Activated CD4-positive, CD25-positive, alpha-beta regulatory T cell treated with anti-CD3 and anti-CD28 coated beads, Interleukin-2, amount 50 U/mL, for 72 hours (primary cell): ENCODE data around the gene FOXK1.

ENCODE experiments used
- DNase-seq: peaks from one replicate; pipeline ENCODE4 v3.0.0; 2021

Gene FOXK1

DNA sequence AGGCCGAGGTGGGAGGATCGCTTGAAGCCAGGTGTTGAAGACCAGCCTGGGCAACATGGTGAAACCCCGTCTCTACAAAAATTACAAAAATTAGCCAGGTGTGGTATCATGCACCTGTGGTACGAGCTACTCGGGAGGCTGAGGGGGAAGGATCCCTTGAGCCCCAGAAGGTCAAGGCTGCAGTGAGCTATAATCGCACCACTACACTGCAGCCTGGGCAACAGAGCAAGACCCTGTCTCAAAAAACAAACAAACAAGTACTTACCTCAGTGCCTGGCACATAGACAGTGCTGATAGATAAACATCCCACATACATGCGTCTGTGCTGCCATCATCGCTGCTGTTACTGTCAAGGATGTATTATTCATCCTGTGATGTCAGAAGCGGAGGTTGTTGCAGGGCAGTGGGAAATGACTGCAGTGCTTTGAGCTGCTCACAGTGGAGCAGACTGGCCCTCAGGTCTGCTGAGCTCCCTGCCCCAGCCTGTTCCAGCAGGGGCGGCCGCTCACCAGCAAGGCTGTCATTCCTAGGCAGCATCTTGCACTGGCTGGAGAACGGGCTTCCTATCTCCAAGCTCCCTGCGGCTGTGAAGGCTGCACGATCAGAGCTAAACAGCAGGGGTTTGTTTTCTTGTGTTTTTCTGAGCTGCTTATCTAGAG lies 18.6 kb downstream of the FOXK1 start:
- DNase-seq = no peak

DNA sequence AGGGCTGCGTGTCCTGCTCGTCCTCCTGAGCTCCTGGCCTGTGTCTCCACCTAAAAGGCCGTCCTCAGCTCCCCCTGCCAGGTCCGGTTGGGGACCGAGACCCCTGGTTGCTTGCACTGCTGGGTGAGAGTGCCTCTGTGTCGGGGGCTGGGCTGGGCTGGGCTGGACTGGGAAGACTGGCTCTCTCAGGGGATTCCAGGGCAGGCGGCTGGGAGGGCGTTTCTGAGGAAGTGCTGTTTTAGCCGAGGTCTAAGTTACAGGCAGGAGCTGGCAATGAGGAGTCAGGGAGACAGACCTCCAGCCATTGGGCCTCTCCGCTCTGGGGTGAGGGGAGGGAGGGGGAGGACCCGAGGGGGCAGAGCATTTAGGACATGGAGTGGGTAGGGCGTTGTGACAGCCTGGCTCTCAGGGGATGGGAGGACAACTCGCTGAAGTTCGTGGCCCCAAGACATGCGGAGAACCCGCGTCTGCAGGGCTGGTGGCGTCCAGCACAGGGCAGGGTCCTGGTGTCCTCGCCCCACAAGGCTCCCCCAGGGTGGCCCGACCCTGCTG lies 20.9 kb downstream of the FOXK1 start:
- DNase-seq = no peak

DNA sequence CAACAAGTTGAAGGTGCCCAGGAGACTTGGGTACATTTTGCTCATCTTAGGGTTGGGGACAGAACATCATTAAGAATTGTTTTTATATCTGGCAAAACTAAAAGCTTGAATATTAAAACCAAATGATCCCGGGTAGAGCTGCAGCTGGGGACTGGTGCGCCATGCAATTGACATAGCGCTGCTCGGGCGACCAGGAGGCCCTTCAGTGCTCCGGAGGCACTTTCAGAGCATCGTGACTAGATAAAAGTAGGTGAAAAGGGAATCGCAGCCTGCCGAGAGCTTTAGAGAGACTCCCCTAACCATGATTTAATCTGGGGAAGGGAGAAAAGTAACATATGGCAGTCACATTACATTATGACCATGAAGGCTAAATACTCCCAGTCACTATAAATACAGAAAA lies 21.4 kb downstream of the FOXK1 start:
- no peak for DNase-seq

DNA sequence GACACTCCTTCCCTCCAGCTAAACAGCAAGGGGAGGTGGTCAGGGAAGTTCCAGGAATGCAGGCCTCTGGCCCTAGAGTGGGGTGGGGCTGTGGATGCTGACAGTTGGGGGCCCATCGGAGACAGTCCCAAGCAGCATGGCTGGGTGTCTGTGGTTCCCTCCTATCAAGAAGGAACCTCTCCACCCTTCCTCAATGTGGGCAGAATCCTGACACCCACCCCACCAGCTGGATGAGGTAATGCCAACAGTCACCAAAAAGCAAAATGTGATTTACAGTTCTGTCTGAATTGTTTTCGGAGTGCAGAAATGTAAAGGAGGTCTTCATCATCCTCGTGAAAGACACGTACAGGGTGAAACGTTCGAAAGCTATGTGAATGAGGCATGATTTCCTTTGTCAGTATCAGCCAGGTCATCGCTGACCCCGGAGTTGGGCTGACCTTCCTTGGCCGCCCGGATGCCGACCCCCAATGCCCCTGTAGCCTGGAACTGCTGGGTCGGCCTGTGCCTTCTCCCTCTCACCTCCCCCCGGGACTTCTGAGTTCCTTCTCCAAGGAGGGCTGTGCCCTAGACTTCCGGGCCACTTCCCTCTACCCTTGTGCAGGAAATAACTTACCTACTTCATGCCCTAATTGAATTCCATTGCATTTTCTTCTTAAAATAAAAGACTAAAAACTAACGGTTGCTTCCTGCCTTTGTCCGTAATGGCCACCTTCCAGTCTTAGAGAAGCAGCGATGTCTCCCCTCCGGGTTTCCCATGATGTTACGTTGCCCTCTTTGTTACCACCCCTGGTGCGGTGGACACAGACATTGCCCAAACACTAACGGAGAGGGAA lies 24.5 kb downstream of the FOXK1 start:
- no peak for DNase-seq

DNA sequence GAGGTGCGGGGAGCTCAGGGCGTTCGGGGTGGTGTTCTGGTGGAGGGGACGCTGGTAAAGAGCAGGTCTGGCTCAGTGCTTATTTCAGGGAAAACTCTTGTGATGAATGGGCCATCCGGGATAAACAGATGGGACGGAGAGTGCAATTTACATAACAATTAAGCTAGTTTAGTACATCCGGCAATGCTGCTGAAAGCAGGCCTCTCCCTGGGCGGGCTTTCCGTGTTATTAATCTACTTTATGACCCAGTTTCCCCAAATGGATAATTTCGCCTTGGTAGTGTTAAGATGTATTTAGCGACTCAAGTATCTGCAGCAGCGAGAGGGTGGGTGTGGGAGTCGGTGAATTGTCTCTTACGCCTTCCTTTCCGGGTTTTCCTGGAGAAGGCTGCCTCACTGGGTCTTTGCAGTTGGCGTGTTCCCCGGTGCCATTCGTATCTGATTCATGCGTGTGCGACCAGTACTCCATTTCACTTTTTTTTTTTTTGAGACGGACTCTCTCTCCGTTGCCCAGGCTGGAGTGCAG lies 25.2 kb downstream of the FOXK1 start:
- DNase-seq = no peak

DNA sequence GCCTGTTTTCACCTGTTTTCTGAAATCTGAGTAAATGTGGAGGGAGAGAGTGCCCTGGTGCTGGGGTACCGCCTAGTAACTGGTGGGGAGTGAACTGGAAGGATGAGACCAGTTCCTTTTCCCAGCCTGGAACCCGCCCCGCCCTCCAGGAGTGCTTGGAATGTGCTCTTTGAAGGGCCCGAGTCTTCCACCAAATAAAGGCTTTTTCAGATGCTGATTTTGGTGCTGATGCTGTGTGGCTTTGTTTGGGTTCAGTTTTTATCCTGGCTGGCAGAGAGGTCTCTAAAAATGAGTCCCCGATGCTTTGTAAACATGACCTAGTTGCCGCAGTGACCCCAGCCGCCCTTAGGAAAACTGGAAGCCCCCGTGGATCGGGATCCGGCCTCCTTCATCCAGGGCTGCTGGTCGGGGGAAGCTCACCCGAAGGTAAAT lies 25.9 kb downstream of the FOXK1 start:
- no peak for DNase-seq

DNA sequence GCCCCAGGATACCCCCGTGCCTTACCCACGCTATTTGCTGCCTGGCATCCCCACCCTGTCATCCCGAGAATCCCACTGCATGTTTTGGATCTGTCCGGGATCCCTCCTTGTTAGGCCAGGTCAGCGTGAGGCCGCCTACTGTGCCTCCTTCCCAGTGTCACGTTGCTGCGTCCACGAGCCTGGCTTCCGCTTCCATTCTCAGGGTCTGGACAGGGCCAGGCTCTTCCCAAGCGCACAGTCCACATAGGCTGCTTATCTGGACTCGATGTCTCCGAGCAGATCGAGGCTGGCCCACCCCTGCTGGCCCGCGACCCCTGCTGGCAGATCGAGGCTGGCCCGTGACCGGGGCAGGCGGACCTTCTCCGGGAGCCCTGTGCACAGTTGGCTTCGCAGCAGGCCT lies 27.1 kb downstream of the FOXK1 start:
- DNase-seq = no peak

DNA sequence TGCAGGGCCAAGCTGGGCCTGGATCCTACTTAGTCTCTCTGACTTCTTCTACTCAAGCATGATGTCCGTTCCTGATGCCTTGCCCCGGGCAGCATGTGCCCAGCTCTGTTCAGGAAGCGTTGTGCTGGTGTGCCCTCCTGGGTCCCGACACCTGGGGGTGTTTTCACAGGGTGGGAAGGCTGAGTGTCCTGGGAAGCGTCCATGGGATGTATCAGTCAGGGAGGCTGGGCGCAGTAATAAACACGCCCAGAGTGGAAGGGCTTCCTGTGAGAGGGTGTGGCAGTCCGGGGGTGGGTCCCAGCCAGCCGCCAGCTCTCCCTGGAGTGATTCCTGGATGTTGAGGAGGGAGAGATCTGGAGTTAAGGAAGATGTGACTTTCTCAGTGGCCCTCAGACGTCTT lies 29.0 kb downstream of the FOXK1 start:
- no peak for DNase-seq

DNA sequence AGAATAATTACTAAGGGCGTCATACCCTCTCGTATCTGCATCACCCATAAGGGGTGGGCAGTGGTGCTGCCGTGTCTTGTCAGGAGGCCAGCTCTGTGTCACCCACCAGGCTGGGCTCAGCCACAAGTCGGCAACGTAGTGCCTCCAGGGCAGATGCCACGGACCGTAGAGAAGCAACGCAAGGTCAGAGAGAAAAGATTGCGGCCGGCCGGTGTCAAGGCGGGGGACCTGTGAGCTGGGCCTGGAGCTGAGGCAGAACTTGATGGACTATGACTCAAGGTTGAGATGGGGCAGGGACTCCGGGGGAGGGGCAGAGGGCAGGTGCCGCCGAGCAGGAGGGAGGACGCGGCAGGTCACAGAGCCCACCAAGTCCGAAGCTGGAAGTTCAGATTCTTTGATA lies 29.5 kb downstream of the FOXK1 start:
- no peak for DNase-seq

DNA sequence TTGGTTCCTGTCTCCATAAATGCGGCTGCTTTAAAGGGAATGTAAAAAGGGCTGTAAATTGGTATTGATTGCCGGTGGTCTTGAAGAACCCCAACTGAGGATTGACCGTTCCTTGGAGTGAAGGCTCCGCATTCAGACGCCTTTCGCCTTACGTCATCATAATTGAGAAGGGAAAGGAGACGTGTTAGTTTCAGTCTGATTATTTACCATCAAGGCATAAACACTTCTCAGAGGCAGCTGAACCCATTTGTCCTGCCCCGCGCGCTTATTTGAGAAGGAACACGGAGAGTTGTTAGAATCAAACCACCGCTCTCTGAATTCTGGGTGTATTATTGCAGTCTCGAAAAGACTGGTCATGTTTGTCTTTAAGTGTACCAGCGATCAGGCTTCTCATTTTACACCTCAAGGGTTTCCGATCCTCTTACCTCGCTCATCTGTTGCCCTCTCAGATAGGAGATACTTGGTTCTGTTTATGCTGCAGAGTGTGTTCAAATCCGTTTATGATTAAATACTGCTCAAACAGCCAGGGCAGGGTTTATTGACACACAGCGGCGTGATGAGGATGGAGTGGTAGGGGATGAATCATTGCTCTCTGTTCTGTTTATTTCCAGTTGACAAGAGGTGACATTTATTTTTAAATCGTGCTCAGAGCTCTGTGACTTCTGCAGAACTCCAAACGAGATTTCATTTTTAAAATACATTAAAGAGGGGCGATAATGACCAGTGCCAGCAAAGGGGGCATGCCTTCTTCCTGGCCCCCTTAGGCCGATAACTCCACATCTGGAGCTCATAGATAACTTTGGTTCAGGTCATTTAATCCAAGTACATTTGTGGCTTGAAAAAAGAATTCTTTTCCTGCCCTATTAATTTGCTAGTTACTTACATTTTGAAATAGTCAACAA lies 30.4 kb downstream of the FOXK1 start:
- no peak for DNase-seq

DNA sequence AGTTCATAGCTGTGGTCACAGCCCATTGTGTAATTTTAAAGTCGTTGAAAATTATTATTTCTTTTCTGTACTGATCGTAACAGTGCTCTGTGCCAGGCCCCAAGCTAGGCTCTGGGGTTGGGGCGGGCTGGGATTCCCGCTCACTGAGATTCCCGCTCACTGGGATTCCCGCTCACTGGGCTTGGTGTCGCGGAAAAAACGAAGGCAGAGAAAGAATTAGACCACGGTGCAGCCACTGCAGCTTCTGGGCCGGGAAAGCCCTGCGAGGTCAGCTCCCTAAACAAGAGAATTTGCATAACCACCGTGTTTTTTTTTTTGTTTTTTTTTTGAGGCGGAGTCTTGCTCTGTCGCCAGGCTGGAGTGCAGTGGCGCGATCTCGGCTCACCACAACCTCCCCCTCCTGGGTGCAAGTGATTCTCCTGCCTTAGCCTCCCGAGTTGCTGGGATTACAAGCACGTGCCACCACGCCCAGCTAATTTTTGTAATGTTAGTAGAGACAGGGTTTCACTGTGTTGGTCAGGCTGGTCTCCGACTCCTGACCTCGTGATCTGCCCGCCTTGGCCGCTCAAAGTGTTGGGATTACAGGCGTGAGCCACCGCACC lies 31.2 kb downstream of the FOXK1 start:
- no peak for DNase-seq

DNA sequence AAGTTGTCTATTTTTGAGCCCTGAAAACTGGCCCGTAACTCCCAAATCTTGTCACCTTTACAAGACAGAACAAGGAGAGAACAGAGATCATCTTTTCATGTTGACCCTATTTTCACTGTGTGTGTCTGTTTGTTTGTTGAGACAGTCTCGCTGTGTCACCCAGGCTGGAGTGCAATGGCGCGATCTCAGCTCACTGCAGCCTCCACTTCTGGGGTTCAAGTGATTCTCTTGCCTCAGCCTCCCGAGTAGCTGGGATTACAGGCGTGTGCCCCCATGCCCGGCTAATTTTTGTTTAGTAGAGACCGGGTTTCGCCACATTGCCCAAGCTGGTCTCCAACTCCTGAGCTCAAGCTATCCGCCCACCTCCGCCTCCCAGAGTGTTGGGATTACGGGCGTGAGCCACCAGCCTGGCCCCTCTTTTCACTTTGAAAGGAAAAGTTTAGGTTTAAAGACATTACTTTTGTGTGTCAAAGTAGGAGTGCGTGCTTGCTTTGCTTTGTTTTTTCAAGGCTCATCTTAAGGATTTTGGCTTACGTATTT lies 32.1 kb downstream of the FOXK1 start:
- no peak for DNase-seq

DNA sequence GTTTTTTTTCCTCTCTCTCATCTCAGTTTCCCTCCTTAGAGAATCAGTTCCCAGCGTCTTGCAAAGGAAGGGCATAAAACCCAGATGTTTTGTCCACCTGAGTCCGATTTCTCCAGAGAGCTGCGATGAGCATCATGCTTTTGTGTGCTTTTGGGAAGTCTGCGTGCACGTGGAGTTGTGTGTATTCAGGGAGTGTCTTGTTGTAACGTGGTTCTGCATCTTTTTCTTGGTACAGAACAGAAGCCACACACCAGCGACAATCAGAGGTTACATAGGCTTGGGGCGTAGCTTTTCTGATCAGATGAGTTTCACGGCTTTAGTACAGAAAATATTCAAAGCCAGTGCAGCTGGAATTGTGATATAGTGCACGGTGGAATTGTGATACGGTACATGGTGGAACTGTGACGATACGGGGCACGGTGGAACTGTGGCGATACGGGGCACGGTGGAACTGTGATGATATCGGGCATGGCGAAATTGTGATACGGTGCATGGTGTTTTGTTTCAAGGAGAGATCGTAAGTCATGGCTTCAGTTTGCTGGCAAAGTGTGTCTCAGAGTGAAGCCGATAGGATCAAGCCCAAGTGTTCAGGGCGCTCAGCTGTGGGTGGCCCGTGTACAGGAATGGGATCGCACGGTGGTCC lies 32.8 kb downstream of the FOXK1 start:
- no peak for DNase-seq

DNA sequence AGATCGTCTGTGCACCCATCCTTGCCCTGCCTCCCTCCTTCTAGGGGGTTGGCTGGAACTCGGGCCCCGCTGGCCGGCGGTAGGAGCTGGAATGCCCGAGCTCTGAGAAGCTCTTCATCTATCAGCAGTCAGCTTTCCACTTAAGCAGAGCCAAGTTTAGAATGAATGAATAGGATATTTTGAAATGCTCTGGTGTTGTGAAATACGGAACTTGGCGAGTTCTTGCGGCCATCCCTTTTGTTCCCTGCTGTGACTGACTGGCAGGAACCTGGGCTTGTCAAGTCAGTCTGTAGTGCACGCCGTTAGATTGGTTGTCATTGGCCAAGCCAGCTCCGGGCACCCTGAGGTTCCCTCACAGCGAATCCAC lies 33.3 kb downstream of the FOXK1 start:
- no peak for DNase-seq

DNA sequence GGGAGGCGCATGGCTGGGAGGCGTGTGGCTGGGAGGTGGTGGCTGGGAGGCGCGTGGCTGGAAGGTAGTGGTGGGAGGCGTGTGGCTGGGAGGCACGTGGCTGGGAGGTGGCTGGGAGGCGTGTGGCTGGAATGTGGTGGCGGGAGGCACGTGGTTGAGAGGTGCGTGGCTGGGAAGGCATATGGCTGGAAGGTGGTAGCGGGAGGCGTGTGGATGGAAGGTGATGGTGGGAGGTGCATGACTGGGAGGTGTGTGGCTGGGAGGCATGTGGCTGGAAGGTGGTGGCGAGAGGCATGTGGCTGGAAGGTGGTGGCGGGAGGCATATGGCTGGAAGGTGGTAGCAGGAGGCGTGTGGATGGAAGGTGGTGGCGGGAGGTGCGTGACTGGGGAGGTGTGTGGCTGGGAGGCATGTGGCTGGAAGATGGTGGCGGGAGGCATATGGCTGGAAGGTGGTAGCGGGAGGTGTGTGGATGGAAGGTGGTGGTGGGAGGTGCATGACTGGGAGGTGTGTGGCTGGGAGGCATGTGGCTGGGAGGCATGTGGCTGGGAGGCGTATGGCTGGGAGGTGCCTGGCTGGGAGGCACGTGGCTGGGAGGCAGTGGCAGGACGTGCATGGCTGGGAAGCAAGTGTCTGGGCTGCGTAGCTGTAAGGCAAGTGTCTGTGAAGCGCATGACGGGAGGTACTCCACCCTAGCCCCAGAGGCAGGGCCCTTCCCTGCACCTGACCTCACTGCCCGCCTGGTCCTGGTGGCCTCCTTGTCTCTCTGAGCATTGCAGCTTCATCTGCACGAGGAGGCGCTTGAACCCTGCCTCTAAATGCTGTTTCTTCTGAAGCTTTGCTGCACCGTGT lies 35.1 kb downstream of the FOXK1 start:
- no peak for DNase-seq

DNA sequence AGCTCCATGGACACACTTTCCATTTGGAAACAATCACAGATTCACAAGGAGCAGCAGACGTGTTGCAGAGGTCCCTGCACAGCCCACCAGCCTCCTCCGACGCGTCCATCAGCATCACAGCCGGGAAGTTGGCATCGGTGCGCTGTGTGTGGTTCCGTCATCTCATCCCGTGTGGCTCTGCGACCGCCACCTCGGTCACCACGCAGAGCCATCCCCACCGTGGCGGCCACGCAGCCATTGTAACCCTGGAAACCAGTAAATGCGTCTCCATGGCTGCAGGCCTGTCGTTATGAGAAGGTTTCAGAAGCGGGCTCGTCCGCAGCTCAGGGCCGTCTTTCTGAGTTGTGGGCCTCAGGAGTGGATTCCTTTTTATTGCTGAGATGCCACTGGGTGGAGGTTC lies 36.0 kb downstream of the FOXK1 start:
- DNase-seq = no peak

DNA sequence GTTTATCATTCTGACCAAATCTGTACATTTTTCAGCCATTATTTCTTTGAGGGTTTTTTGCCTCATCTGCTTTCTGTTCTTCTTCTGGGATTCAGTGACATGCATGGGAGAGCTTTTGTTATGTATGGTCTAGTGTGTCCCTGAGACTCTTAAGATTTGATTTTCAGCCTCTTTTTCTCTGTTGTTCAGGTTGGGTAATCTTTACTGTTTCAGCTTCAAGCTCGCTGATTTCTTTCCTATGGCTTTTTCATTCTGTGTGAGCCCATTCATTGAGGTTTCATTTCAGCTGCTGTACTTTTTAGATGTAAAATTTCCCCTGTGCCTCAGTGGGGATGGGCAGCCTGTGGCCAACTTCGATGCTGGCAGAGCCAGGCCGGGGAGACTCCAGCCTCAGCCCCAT lies 38.1 kb downstream of the FOXK1 start:
- no peak for DNase-seq

DNA sequence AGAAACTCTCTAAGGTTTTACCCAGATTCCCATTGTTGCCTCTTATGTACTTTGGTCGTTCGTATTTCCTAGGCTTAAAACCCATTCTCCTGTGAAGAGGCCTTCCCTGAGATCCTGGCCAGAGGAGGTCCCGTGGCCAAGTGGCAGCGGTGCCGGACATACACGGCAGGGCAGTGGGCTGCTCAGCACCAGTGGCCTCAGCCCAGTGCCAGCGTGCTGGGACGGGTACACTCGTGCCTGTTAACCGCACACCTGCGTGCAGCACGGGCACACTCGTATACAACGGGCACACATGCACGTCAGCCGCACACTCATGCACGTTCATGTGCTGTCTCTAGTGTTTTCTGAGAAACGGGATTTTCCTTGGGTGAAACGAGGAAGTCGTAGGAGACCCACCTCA lies 40.2 kb downstream of the FOXK1 start:
- DNase-seq = no peak

DNA sequence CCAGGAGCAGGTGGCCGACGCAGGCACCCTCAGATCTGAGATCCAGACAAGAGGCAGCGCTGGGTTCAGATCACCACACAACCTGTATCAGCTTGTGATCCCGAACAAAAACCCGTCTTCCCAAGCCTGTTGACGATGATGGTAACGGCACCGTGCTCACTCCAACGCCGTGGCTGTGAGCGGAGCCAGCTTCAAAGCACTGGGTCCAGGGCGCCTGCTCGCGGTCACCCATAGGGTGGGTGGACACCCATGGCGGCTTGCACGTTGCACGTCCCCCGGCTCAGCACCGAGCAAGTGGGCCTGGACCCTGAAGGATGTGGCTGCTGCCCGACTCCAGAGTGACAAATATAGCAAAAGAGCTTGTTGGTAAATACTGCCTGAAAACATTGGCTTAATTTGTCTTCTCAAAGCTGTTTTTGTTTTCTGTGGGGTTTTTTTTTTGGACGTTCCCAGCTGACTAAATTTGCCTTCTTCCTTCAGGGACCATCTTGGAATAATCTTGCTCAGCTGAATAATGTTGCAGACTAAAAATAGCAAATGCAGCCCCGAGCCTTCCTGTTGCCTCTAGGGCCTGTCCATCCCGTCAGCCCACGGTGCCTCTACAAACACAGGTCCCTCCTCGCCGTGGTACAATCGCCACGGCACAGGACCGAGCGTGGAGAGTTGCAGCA lies 41.0 kb downstream of the FOXK1 start:
- DNase-seq = no peak

DNA sequence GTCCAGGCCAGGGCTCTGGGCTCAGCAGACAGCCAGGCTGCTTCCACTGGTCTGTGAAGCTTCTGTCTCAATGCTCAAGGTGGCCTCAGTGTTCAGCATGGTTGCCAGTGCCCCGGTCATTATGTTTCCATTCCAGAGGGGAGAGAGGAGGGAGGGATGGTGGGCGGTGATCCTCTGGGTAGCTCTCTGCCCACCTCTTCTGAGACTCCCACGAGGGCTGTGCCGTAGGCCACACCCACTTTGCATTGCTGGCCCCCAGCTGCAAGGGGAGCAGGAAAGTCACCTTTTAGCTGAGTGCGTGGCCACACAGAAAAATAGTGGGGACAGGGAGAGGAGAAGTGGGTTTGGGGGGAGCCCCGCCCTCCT lies 42.5 kb downstream of the FOXK1 start:
- DNase-seq = no peak
